ENCODE results near the gene ANKK1. TPM values are rescaled to one million over a fixed set of nuclear protein-coding genes. Genes with fewer than 3 reads are reported as not detected.

ANKK1 gene
- total RNA-seq, 1 donor from 2014 or later: 0.18 TPM

DNA sequence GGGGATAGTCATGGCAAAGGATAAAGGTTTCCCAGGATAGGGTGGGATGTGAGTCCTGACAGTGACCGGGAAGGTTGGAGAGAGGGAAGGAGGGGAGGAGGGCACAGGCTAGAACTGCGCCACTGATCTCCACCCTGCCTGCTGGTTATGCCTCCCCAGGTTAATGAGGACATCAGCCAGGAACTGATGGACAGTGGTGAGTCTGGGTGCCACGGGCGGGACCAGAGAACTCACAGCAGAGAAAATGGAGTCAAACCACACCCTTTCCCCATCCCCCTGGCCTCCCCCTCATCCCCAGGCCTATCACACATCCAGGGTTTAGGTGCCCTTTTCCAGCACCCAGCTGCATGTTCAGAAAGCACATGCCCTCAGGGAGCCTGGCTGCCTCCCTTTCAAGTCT lies 10.2 kb downstream of the ANKK1 start:
- Mint-ChIP-seq H3K4me3 (ENCODE audit: unreplicated experiment) (no peak overlapping the region), H3K27me3 (ENCODE audit: unreplicated experiment) (peaks cover 5% of the 10 kb centered on the region), H3K9me3 (ENCODE audit: unreplicated experiment) (no peaks in the 10 kb centered on the region), H3K36me3 (ENCODE audit: low read depth, unreplicated experiment) (no peaks in the 10 kb centered on the region), H3K4me1 (ENCODE audit: unreplicated experiment) (peaks cover 27% of the 10 kb centered on the region), H3K27ac (ENCODE audit: unreplicated experiment) (no peak overlapping the region)
- TF ChIP-seq, protein P1, sequence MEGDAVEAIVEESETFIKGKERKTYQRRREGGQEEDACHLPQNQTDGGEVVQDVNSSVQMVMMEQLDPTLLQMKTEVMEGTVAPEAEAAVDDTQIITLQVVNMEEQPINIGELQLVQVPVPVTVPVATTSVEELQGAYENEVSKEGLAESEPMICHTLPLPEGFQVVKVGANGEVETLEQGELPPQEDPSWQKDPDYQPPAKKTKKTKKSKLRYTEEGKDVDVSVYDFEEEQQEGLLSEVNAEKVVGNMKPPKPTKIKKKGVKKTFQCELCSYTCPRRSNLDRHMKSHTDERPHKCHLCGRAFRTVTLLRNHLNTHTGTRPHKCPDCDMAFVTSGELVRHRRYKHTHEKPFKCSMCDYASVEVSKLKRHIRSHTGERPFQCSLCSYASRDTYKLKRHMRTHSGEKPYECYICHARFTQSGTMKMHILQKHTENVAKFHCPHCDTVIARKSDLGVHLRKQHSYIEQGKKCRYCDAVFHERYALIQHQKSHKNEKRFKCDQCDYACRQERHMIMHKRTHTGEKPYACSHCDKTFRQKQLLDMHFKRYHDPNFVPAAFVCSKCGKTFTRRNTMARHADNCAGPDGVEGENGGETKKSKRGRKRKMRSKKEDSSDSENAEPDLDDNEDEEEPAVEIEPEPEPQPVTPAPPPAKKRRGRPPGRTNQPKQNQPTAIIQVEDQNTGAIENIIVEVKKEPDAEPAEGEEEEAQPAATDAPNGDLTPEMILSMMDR (IDR thresholded peaks at IDR 0.05; ENCODE audit: unreplicated experiment): no peak
- no peak for DNase-seq (ENCODE audit: low spot score)

DNA sequence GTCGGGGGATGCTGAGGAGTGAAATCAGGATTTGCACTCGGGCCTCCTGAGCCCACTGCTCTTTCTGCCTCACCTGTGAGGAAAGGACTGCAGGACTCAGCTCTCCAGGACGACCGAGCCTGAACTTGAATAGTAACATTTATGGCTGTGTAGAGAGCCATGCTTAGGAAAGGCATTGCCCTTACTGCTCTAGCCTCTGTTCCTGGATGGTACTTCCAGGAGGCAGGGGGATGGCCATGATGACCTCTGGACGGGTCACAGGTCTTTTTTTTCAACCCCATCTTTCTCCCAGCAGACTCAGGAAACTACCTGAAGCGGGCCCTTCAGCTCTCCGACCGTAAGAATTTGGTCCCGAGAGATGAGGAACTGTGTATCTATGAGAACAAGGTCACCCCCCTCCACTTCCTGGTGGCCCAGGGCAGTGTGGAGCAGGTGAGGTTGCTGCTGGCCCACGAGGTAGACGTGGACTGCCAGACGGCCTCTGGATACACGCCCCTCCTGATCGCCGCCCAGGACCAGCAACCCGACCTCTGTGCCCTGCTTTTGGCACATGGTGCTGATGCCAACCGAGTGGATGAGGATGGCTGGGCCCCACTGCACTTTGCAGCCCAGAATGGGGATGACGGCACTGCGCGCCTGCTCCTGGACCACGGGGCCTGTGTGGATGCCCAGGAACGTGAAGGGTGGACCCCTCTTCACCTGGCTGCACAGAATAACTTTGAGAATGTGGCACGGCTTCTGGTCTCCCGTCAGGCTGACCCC lies 11.3 kb downstream of the ANKK1 start:
- H3K9me3 Mint-ChIP-seq (ENCODE audit: unreplicated experiment): no peaks in the 10 kb centered on the region
- H3K36me3 Mint-ChIP-seq (ENCODE audit: low read depth, unreplicated experiment): no peaks in the 10 kb centered on the region
- TF ChIP-seq, protein P1 (IDR thresholded peaks at IDR 0.05; ENCODE audit: unreplicated experiment): no peak
- H3K4me1 Mint-ChIP-seq (ENCODE audit: unreplicated experiment): peaks cover 34% of the 10 kb centered on the region
- no peak overlapping the region for H3K27ac Mint-ChIP-seq (ENCODE audit: unreplicated experiment)
- no peak for DNase-seq (ENCODE audit: low spot score)
- H3K4me3 Mint-ChIP-seq (ENCODE audit: unreplicated experiment): no peak overlapping the region
- H3K27me3 Mint-ChIP-seq (ENCODE audit: unreplicated experiment): peaks cover 7% of the 10 kb centered on the region

DNA sequence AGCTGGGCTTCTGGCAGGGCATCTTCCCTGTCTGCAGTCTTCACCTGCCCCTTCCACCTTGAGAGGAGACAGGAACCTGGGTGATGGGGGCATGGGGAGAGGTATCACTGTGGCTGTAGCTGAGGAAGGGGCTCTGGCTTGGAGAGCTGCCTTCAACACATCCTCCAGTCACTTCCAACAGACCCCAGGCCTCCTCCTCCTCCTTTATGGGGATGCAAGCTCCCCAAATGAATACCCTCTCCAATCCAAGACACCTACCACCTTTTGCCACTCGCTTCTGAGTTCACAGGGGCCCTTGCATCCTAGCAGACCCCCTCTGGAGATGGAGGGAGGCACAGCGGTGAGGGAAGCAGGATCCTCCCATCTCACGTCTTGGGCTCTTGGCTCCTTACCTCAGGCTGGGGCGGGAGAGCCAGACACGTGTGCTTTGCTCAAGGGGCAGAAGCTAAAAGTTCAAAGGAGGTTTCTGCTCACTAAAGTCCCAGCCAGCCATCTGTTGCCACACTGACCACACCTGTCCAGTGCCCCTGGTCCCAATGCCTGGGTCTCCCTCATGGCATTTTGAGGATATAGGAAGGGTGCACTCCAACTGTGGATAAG lies 13.2 kb downstream of the ANKK1 start:
- peaks cover 12% of the 10 kb centered on the region for H3K27me3 Mint-ChIP-seq (ENCODE audit: unreplicated experiment)
- no peaks in the 10 kb centered on the region for H3K9me3 Mint-ChIP-seq (ENCODE audit: unreplicated experiment)
- H3K27ac Mint-ChIP-seq (ENCODE audit: unreplicated experiment): no peak overlapping the region
- no peak overlapping the region for H3K4me3 Mint-ChIP-seq (ENCODE audit: unreplicated experiment)
- H3K4me1 Mint-ChIP-seq (ENCODE audit: unreplicated experiment): peaks cover 39% of the 10 kb centered on the region
- TF ChIP-seq, protein P1 (IDR thresholded peaks at IDR 0.05; ENCODE audit: unreplicated experiment): no peak
- DNase-seq (ENCODE audit: low spot score): no peak
- H3K36me3 Mint-ChIP-seq (ENCODE audit: low read depth, unreplicated experiment): no peaks in the 10 kb centered on the region

DNA sequence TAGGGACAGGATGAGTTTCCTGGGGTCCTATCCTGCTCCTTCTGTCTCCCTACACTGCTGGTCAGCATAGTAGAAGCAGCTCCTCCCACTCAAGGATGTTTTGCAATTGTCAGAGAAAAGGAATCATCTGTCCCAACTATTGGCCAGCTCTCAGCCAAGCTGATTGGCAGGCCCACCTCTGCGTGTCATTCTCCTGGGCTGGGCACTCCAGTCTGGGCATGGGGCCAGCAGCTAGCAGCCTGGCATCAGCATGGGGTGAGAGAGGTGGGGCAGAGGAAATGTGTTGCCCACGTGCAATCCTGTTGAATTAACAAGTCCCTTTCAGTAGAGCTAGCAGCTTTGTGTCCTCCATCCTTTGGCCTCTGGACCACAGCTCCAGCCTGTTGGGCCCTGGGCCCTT lies 14.1 kb downstream of the ANKK1 start:
- Mint-ChIP-seq H3K27me3 (ENCODE audit: unreplicated experiment) (peaks cover 9% of the 10 kb centered on the region), H3K36me3 (ENCODE audit: low read depth, unreplicated experiment) (no peaks in the 10 kb centered on the region), H3K9me3 (ENCODE audit: unreplicated experiment) (no peaks in the 10 kb centered on the region), H3K4me3 (ENCODE audit: unreplicated experiment) (no peak overlapping the region), H3K27ac (ENCODE audit: unreplicated experiment) (no peak overlapping the region), H3K4me1 (ENCODE audit: unreplicated experiment) (peaks cover 40% of the 10 kb centered on the region)
- no peak for DNase-seq (ENCODE audit: low spot score)
- TF ChIP-seq, protein P1 (IDR thresholded peaks at IDR 0.05; ENCODE audit: unreplicated experiment): no peak

DNA sequence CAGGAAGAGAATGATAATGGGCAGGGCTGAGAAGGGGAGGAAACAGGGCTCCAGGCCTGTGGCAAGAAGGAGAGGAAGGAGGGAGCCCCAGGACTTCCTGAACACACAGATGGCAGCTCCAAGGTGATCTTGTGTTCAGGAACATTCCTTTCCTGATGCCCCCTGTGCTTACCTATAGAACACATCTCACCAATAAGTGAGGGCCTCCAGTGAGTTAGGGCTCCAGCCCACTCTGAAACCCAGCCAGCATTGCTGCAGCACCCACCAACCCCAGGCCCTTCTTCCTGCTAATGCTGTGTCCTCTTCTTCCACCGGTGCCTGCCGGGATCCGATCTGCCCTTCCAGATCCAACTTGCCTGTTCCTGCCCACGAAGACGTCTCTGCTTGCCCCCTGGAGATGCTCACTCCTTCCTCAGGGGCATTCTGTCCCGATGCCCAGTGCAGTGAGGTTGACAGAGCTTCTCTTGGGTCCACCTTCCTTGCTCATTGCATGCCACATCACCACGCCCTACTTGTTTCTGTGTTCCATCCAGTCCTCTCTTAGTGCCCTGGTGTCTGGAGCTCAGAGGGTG lies 17.4 kb downstream of the ANKK1 start:
- H3K9me3 Mint-ChIP-seq (ENCODE audit: unreplicated experiment): no peaks in the 10 kb centered on the region
- H3K4me1 Mint-ChIP-seq (ENCODE audit: unreplicated experiment): peaks cover 38% of the 10 kb centered on the region
- TF ChIP-seq, protein P1 (IDR thresholded peaks at IDR 0.05; ENCODE audit: unreplicated experiment): no peak
- H3K27ac Mint-ChIP-seq (ENCODE audit: unreplicated experiment): peak overlapping the region; percentile 70
- DNase-seq (ENCODE audit: low spot score): no peak
- peak overlapping the region; percentile 29 for H3K4me3 Mint-ChIP-seq (ENCODE audit: unreplicated experiment)
- H3K27me3 Mint-ChIP-seq (ENCODE audit: unreplicated experiment): peaks cover 7% of the 10 kb centered on the region
- no peaks in the 10 kb centered on the region for H3K36me3 Mint-ChIP-seq (ENCODE audit: low read depth, unreplicated experiment)
